ENCODE data around the gene MANBA. TPM values are rescaled to one million over a fixed set of nuclear protein-coding genes. Genes with fewer than 3 reads are reported as not detected.

The MANBA gene
- total RNA-seq, 1 experiment from 2014 or later, result 14.5 TPM

DNA sequence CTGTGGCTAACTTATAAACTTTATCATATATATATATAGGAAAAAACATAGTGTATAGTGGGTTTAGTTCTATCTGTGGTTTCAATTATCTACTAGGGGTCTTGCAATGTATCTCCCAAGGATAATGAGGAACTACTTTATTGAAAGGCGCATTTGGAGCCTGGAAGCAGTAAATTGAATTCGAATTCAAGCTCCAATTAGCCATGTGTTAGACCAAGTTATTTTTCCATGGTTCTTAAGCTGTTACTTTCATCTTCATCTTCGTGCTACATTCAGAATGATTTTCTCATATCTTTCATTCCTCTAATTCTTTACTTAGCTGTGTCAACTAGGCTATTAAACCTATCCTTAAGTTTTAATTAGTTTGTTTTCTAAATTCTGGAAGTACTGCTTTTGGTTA is 27.2 kb upstream of the MANBA start:
- no TSS peak for BruUV-seq (replicated peaks)
- ATAC-seq, result no peak
- no peaks in the 10 kb centered on the region for H3K4me1 ChIP-seq (ENCODE audit: control insufficient read depth, insufficient read depth, low read length)
- in situ Hi-C loops (cut with HindIII; ENCODE audit: low pct_unique_long_range_greater_than_20kb, low sequenced_read_pairs) (no loop called here), intact Hi-C loops (cut with micrococcal nuclease; ENCODE audit: unreplicated experiment) (no loop called here)
- H3K27me3 ChIP-seq (ENCODE audit: control insufficient read depth, insufficient read depth, low read length), result no peaks in the 10 kb centered on the region
- POLR2A ChIA-PET, result no interaction called here
- H3K36me3 ChIP-seq (ENCODE audit: control insufficient read depth, insufficient read depth, low read length), result no peaks in the 10 kb centered on the region
- CTCF ChIA-PET, result no interaction called here
- no peak for DNase-seq (ENCODE audit: low read depth, low spot score)
- no peak overlapping the region for H3K4me3 ChIP-seq (ENCODE audit: low read depth in 2 of 2, low read length in 2 of 2)
- TF ChIP-seq, protein P1, sequence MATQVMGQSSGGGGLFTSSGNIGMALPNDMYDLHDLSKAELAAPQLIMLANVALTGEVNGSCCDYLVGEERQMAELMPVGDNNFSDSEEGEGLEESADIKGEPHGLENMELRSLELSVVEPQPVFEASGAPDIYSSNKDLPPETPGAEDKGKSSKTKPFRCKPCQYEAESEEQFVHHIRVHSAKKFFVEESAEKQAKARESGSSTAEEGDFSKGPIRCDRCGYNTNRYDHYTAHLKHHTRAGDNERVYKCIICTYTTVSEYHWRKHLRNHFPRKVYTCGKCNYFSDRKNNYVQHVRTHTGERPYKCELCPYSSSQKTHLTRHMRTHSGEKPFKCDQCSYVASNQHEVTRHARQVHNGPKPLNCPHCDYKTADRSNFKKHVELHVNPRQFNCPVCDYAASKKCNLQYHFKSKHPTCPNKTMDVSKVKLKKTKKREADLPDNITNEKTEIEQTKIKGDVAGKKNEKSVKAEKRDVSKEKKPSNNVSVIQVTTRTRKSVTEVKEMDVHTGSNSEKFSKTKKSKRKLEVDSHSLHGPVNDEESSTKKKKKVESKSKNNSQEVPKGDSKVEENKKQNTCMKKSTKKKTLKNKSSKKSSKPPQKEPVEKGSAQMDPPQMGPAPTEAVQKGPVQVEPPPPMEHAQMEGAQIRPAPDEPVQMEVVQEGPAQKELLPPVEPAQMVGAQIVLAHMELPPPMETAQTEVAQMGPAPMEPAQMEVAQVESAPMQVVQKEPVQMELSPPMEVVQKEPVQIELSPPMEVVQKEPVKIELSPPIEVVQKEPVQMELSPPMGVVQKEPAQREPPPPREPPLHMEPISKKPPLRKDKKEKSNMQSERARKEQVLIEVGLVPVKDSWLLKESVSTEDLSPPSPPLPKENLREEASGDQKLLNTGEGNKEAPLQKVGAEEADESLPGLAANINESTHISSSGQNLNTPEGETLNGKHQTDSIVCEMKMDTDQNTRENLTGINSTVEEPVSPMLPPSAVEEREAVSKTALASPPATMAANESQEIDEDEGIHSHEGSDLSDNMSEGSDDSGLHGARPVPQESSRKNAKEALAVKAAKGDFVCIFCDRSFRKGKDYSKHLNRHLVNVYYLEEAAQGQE (IDR thresholded peaks at IDR 0.05; ENCODE audit: insufficient read depth in 1 of 2, low read depth in 2 of 2, low read length in 1 of 2), result no peak
- no peak for TF ChIP-seq TCF7L2 (IDR thresholded peaks at IDR 0.05; ENCODE audit: low read depth, low read length)
- TF ChIP-seq CTCF (IDR thresholded peaks at IDR 0.05), result no peak
- TF ChIP-seq SIN3A (IDR thresholded peaks at IDR 0.05; ENCODE audit: borderline replicate concordance, insufficient read depth, low read depth, low read length), result no peak
- no peak for TF ChIP-seq POLR2AphosphoS5 (IDR thresholded peaks at IDR 0.05; ENCODE audit: low read depth, low read length)
- no peak overlapping the region for H3K27ac ChIP-seq (ENCODE audit: low read length)
- H3K9me3 ChIP-seq (ENCODE audit: control insufficient read depth, insufficient read depth, low read depth, low read length), result no peaks in the 10 kb centered on the region

DNA sequence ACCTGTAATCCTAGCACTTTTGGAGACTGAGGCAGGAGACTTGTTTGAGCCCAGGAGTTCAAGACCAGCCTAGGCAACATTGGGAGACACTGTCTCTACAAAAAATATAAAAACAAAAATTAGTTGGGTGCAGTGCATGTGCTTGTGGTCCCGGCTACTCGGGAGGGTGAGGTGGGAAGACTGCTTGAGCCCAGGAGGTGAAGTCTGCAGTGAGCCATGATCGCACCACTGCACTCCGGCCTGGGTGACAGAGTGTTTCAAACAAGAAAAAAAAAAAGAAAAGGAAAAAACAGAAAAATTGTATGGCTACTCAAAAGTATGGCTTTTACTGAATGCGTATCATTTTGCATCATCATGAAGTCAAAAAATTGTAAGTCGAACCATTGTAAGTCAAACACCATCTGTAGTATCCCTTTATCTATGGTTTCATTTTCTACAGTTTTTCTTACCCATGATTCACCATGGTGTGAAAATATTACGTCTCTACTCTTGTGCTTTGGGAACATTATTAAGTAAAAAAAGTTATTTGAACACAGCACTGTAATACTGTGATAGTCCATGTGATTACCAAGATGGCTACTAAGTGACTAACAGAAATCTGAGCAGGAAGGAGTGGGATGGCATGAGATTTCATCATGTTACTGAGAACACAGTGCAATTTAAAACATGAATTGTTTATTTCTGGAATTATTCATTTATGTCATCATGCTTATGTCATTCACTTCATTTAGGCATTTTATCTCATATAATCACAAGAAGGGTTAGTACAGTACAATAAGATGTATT is 26.5 kb upstream of the MANBA start:
- intact Hi-C loops (cut with micrococcal nuclease; ENCODE audit: unreplicated experiment) (no loop called here), in situ Hi-C loops (cut with HindIII; ENCODE audit: low pct_unique_long_range_greater_than_20kb, low sequenced_read_pairs) (no loop called here)
- ATAC-seq (no peak), DNase-seq (ENCODE audit: low read depth, low spot score) (no peak)
- Histone ChIP-seq H3K36me3 (ENCODE audit: control insufficient read depth, insufficient read depth, low read length) (no peaks in the 10 kb centered on the region), H3K27me3 (ENCODE audit: control insufficient read depth, insufficient read depth, low read length) (no peaks in the 10 kb centered on the region), H3K27ac (ENCODE audit: low read length) (no peak overlapping the region), H3K9me3 (ENCODE audit: control insufficient read depth, insufficient read depth, low read depth, low read length) (no peaks in the 10 kb centered on the region), H3K4me1 (ENCODE audit: control insufficient read depth, insufficient read depth, low read length) (no peaks in the 10 kb centered on the region), H3K4me3 (ENCODE audit: low read depth in 2 of 2, low read length in 2 of 2) (no peak overlapping the region)
- POLR2A ChIA-PET, result no interaction called here
- TF ChIP-seq SIN3A (IDR thresholded peaks at IDR 0.05; ENCODE audit: borderline replicate concordance, insufficient read depth, low read depth, low read length) (no peak), POLR2AphosphoS5 (IDR thresholded peaks at IDR 0.05; ENCODE audit: low read depth, low read length) (no peak)
- no TSS peak for BruUV-seq (replicated peaks)
- CTCF ChIA-PET, result no interaction called here

DNA sequence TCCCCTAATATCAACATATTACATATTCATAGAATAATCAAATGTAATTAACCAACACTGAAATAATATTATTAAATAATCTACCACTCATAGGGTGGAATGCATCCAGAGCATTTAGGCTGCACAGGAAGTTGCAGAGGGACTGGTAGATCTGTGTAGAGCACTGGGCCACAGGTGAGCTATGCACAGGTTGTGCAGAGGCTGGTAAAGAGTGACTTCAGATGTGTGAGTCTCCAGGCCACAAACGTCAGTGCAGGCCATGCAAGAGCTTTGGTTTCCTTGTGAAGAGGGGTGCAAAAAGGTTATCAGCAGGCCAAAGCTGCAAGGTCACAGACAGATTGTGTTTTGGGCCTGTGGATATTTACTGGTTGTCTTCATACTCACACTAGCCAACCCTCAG is 25.5 kb upstream of the MANBA start:
- no peaks in the 10 kb centered on the region for H3K27me3 ChIP-seq (ENCODE audit: control insufficient read depth, insufficient read depth, low read length)
- DNase-seq (ENCODE audit: low read depth, low spot score), result no peak
- TF ChIP-seq TCF7L2 (IDR thresholded peaks at IDR 0.05; ENCODE audit: low read depth, low read length), result no peak
- no peak for TF ChIP-seq CTCF (IDR thresholded peaks at IDR 0.05)
- TF ChIP-seq, protein P1 (IDR thresholded peaks at IDR 0.05; ENCODE audit: insufficient read depth in 1 of 2, low read depth in 2 of 2, low read length in 1 of 2), result no peak
- TF ChIP-seq SIN3A (IDR thresholded peaks at IDR 0.05; ENCODE audit: borderline replicate concordance, insufficient read depth, low read depth, low read length), result no peak
- TF ChIP-seq POLR2AphosphoS5 (IDR thresholded peaks at IDR 0.05; ENCODE audit: low read depth, low read length), result no peak
- H3K36me3 ChIP-seq (ENCODE audit: control insufficient read depth, insufficient read depth, low read length), result no peaks in the 10 kb centered on the region
- intact Hi-C loops (cut with micrococcal nuclease; ENCODE audit: unreplicated experiment) (no loop called here), in situ Hi-C loops (cut with HindIII; ENCODE audit: low pct_unique_long_range_greater_than_20kb, low sequenced_read_pairs) (no loop called here)
- no peak for ATAC-seq
- H3K4me3 ChIP-seq (ENCODE audit: low read depth in 2 of 2, low read length in 2 of 2), result no peak overlapping the region
- H3K4me1 ChIP-seq (ENCODE audit: control insufficient read depth, insufficient read depth, low read length), result no peaks in the 10 kb centered on the region
- ChIA-PET POLR2A (no interaction called here), CTCF (no interaction called here)
- no TSS peak for BruUV-seq (replicated peaks)
- H3K9me3 ChIP-seq (ENCODE audit: control insufficient read depth, insufficient read depth, low read depth, low read length), result no peaks in the 10 kb centered on the region
- H3K27ac ChIP-seq (ENCODE audit: low read length), result no peak overlapping the region
